Renal pelvis (tissue), 12 donors: Measurements from ENCODE around the gene GADD45A. TPM values are rescaled to one million over a fixed set of nuclear protein-coding genes. Genes with fewer than 3 reads are reported as not detected.
"Not testable (repeated sequence)": the region's sequence is repeated elsewhere in the genome, so short reads cannot be mapped to it uniquely, and the experiment has no call there.

Source experiments
- DNase-seq: peaks from one replicate; pipeline ENCODE4 v3.0.0-alpha.2; 2013
- long read RNA-seq, 16 experiments: transcript quantifications; one replicate each; lab custom pipeline, GENCODE V29; 2026
- polyA plus RNA-seq, 3 donors: library from polyadenylated mRNA; unstranded; fragments of 120-200 nt; gene quantifications; one replicate each; pipeline ENCODE4 v1.2.1, GENCODE V29; 2013; ENCODE audit not compliant: insufficient read length in 3 of 3

Gene GADD45A
- polyA plus RNA-seq: 100 to 1,000 TPM; 131 to 134 (median 134) TPM
- long read RNA-seq, donor 1, transcript GADD45A-202 (4 exons, 1,496 nt): major isoform, 87 of 129 reads
- long read RNA-seq, donor 1, partial matches to known transcripts: 40 of 129 reads
- long read RNA-seq, donor 1, other reads (novel, unspliced or antisense): 0 of 129 reads
- long read RNA-seq, donor 2, transcript GADD45A-202 (4 exons, 1,496 nt): major isoform, 82 of 116 reads
- long read RNA-seq, donor 2, partial matches to known transcripts: 27 of 116 reads
- long read RNA-seq, donor 2, other reads (novel, unspliced or antisense): 0 of 116 reads
- long read RNA-seq, donor 3, transcript GADD45A-202 (4 exons, 1,496 nt): major isoform, 66 of 66 reads
- long read RNA-seq, donor 3, partial matches to known transcripts: 0 of 66 reads
- long read RNA-seq, donor 3, other reads (novel, unspliced or antisense): 0 of 66 reads
- long read RNA-seq, donor 4, transcript GADD45A-202 (4 exons, 1,496 nt): major isoform, 89 of 110 reads
- long read RNA-seq, donor 4, partial matches to known transcripts: 19 of 110 reads
- long read RNA-seq, donor 4, other reads (novel, unspliced or antisense): 0 of 110 reads
- long read RNA-seq, donor 5, transcript GADD45A-202 (4 exons, 1,496 nt): major isoform, 23 of 25 reads
- long read RNA-seq, donor 5, partial matches to known transcripts: 0 of 25 reads
- long read RNA-seq, donor 5, other reads (novel, unspliced or antisense): 0 of 25 reads
- long read RNA-seq, donor 6, transcript GADD45A-202 (4 exons, 1,496 nt): major isoform, 82 of 91 reads
- long read RNA-seq, donor 6, partial matches to known transcripts: 7 of 91 reads
- long read RNA-seq, donor 6, other reads (novel, unspliced or antisense): 0 of 91 reads
- long read RNA-seq, donor 7, transcript GADD45A-202 (4 exons, 1,496 nt): major isoform, 38 of 94 reads
- long read RNA-seq, donor 7, partial matches to known transcripts: 56 of 94 reads
- long read RNA-seq, donor 7, other reads (novel, unspliced or antisense): 0 of 94 reads
- long read RNA-seq, donor 8, partial matches to known transcripts: 0 of 1 reads
- long read RNA-seq, donor 8, other reads (novel, unspliced or antisense): 0 of 1 reads
- long read RNA-seq, donor 9, transcript GADD45A-202 (4 exons, 1,496 nt): major isoform, 108 of 184 reads
- long read RNA-seq, donor 9, partial matches to known transcripts: 71 of 184 reads
- long read RNA-seq, donor 9, other reads (novel, unspliced or antisense): 0 of 184 reads
- long read RNA-seq, donor 10, transcript GADD45A-202 (4 exons, 1,496 nt): major isoform, 44 of 93 reads
- long read RNA-seq, donor 10, partial matches to known transcripts: 49 of 93 reads
- long read RNA-seq, donor 10, other reads (novel, unspliced or antisense): 0 of 93 reads
- long read RNA-seq, donor 11, transcript GADD45A-202 (4 exons, 1,496 nt): major isoform, 27 of 27 reads
- long read RNA-seq, donor 11, partial matches to known transcripts: 0 of 27 reads
- long read RNA-seq, donor 11, other reads (novel, unspliced or antisense): 0 of 27 reads
- long read RNA-seq, donor 12, transcript GADD45A-202 (4 exons, 1,496 nt): major isoform, 69 of 78 reads
- long read RNA-seq, donor 12, partial matches to known transcripts: 9 of 78 reads
- long read RNA-seq, donor 12, other reads (novel, unspliced or antisense): 0 of 78 reads
- long read RNA-seq, donor 13, transcript GADD45A-202 (4 exons, 1,496 nt): major isoform, 24 of 24 reads
- long read RNA-seq, donor 13, partial matches to known transcripts: 0 of 24 reads
- long read RNA-seq, donor 13, other reads (novel, unspliced or antisense): 0 of 24 reads
- long read RNA-seq, donor 14: 0 reads
- long read RNA-seq, donor 15, transcript GADD45A-202 (4 exons, 1,496 nt): major isoform, 70 of 88 reads
- long read RNA-seq, donor 15, partial matches to known transcripts: 16 of 88 reads
- long read RNA-seq, donor 15, other reads (novel, unspliced or antisense): 0 of 88 reads
- long read RNA-seq, donor 16, transcript GADD45A-202 (4 exons, 1,496 nt): major isoform, 75 of 83 reads
- long read RNA-seq, donor 16, partial matches to known transcripts: 5 of 83 reads
- long read RNA-seq, donor 16, other reads (novel, unspliced or antisense): 0 of 83 reads

- DNase-seq: peak; percentile 99
These were observed at the start of gene GADD45A for GRCh38 chr1:67685067-67685557. Gene GADD45A, plus strand, starts transcription at chr1:67685201. Its CDS starts 294 bp downstream, at chr1:67685495.

DNA sequence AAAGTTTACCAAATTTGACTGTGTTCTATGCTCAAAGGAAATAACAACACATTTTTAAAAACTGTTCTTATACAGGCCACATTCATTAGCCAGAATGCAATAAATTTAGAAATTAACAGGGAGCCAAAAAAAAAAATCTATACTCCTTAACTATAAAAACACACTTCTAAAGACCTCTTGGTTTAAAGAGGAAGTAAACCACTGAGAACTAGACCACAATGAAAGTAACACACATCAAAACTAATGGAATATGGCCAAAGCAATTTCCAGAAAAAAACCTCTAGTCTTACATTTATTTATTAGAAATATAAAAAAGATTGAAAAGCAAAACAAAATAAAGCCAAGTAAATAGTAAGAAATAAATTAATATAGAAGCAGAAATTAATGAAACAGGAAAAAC is 48.9 kb upstream of the GADD45A start:
- DNase-seq: no peak

DNA sequence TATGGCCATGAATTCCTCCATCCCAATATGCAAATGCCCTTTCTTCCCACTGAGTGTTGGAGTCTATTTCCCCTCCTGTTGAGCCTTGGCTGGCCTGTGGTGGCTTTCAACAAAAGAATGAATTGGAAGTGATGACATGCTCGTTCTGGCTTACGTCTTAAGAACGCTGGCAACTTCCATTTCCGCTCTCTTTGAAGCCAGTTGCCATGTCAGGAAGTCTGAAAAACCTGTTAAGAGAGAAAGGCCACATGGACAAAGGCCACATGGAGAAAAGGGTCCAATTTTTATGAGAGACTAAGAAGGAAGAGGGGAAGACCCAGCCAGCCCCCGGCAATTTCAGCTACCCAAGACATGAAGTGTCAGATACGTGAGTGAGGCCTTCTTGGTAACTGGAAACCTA is 45.6 kb upstream of the GADD45A start:
- no peak for DNase-seq

DNA sequence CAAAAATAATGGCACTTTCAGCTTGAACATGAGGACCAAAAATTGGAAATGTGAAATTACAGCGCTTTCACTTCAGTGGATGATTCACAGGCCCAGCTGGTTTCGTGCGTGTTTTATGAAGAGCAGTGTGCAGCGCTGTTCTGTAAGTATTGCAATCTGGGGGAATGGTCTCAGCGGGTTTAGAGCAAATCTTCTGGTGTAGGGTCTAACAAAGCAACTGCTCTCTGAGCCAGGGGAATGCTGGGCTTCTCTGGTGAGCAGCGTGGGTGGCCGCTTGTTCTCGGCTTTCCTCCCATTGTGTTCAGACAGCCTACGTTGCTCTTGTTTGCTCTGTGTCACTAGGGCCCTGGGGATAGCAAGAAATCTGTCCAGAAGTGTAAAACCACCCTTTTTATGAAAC is 42.4 kb upstream of the GADD45A start:
- DNase-seq: no peak

DNA sequence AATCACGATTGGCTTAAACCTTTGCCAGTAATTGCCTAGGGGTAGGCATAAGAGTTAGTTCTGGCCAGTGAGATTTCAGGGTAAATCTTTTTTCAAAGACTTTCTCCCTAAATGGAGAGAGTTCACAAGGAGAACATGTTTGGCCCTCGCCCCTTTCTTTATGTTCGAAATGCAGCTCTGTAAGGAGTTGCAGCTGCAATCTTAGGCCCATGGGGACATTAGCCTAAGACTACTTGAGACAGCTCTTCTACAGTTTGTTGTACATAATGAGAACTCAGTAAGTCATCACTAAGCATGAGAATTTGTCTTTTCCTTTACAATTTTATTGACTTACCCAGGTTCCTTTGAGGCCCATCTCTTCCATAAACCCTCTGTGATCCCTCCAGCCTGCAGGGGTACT is 40.4 kb upstream of the GADD45A start:
- DNase-seq: no peak

GRCh38 chr1:67645495-67646144 is 39.4 kb upstream of the GADD45A start:
- no peak for DNase-seq

DNA sequence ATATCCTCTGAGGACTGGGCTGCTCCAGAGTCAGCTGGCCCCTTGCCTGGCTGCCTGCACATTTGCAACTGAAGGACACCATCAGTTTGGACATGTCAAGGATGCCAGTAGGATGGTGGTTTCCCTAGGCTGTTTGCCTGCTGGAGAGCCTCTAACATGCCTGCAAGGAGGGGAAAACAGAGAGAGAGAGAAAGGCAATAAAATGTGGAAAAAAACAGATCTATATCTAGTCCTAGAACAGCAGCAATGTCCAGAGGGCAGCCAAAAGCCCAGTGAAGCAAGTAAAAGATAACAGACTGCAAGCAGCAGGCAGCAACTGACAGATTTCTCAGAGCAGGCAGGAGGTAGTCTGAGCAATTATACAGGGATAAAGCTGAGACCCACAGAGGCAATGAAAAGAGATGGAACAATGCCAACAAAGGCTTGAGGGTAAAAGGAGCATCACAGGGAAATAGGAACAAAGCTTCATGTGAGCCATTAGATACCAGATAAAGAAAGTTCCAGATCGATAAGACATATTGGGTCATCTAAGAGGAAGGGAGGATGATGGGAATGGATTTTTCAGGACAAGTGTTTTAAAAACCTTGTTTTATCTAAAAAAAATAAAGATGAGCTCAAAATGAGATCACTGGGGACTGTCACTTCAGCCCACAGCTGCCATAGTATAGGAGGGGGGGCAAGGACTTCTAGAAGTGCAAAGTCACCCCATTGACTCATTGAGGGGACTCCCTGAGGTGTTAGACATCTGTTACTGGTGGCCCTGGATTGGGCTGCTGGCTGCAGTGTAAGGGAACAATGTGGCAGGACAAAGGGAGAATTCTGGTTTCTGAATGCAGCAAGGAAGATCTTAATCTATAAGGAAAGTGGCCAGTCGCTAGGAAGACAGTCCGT is 38.6 kb upstream of the GADD45A start:
- peak; percentile 24 for DNase-seq

DNA sequence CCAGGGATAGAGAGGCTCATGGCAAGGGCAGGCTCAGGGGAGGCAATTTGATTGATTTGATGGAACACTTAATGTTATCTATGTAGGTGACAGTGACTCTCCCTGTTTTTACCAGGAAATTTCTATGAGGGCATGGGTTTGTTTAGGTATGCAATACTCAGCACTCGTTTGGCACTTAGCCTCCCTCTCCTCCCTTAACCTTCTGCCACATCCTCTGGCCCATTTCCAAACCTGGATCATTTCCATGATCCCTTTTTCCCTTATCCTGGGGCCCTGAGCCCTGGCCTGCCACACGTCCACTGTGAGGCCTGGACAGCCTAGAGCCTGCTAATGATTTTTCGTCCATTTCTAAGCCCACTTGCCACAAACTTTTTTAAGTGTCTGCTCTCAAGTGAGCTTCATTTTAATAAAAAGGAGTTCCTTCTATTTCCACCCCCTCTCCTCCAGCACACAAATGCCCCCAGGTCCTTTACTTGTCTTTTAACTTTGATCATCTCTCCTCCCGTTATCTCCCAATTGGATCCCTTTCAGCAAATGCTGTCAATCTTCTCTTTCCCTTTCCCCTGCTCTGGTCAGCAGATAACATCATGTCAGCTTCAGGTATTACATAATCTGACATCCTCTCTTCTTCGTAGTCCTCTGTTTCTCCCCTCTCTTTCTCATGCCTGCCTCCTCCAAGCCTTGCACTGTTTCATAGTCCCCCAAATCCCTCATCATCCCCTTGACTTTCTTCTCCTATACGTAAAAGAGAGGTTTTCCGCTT is 37.8 kb upstream of the GADD45A start:
- DNase-seq: no peak

GRCh38 chr1:67647814-67648358 is 37.1 kb upstream of the GADD45A start:
- DNase-seq: no peak

DNA sequence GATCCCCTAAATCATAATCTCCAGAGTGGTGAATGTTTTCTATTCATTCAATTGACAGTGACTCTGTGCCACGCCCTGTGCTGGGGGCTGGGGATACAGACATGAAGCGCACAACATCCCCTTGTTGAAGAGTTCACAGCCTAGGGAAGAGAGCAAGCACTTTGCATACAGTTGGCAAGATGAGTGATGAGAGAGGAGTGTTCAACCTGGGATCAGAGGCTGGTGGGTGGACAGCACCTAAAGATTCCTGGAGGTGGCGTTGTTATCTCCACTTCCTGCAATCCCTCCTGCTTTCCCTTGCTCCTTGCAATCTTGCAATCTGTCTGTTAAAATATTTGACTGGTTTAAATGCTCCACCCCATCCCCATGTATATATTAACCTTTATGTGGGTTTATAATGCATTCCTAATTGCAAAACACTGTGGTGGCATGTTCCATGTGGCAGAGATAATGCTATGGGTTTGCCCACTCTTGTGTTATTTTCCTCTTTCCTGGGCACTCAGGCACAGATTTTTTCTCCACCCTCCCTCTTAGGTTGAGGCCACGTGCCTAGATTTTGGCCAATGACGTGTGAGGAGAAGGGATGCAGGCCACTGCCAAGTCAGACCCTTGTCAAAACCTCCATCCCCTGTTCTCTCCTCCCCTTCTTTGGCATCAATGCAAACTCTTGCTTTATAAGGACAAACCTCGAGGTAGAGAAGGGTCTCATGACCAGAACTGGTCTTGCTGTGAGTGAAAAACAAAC is 36.2 kb upstream of the GADD45A start:
- no peak for DNase-seq

GRCh38 chr1:67650061-67650460 is 34.9 kb upstream of the GADD45A start:
- DNase-seq: no peak

- no peak for DNase-seq
These were observed 34.0 kb upstream of the GADD45A start for GRCh38 chr1:67651031-67651430.

- DNase-seq: peak; percentile 27
These were observed 32.2 kb upstream of the GADD45A start for GRCh38 chr1:67652800-67653199.

DNA sequence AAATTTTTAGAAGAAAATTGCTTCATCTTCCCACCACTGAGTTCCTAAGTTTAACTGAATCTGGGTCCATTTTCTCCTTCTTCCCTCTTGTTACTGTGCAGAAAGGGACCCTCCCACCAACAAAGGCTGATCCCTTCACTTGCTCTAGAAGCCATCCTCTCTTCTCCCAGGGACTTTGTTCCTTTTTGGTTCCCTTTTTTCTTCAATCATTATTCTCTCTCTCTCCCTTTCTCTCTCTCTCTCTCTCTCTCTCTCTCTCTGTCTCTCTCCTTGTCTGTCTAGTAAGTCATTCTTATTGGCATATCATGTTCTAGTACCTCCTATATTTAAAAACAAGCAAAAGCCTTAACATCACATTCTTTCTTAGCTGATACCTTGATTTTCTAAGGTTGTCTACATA is 31.7 kb upstream of the GADD45A start:
- no peak for DNase-seq

DNA sequence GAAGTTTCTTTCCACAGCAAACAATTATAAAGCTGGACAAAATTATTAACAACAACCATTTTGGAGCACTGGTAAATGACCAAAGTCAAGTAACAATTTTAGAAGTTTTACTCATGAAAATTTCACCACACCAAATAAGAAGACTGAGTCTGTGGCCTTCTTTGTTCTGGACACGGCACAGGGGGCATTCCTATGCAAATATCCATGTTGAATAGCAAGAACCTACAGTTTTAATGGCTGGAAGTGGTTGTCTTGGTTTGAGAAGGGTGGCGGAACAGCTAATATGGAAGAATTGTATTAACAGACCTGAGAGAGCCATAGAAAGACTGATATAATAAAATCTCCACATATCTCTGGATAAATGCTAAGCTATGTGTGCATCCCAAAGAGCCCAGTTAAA is 29.4 kb upstream of the GADD45A start:
- DNase-seq: no peak

GRCh38 chr1:67657152-67657551 is 27.8 kb upstream of the GADD45A start:
- not testable (repeated sequence) for DNase-seq

DNA sequence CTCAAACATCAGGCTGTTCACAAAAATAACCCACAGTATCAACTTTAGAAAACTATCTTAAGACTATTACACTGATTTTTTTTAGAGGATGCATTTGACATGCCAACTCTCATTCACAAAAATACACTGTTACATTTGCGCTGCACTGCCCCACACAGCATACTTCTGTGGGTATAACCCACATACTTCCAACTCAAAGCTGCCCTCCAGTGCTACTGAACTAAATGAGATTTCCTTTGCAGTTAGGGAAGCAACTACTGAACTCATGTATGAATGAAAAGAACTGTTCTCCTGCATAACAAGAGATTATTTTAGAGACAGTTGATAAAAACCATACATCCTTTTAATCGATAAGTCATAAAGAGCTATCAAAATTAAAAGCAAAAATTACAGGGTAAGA is 25.8 kb upstream of the GADD45A start:
- no peak for DNase-seq
